ENCODE measurements around the gene ST6GAL2. TPM values are rescaled to one million over a fixed set of nuclear protein-coding genes. Genes with fewer than 3 reads are reported as not detected.

Gene ST6GAL2
- total RNA-seq, 1 donor from 2014 or later: 5.9 TPM

DNA sequence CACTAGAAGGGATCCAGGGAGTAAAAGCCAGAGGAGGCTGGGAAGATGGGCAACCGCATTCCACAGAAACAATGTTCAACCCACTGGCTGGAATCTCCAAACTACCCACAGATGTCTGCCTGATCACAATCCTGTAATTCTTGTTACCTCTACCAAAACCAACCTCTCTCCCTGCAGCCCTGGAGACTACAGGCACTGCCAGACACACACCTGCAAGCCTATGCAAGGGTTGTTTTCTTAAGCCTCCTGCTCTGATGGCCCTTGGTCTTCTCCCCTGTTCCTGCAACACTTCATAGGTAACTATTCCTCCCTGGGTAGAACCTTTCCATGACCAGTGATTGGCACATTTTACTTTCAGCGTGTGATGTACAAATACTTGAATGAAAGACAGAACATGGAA is 21.9 kb downstream of the ST6GAL2 start:
- Mint-ChIP-seq H3K27ac (ENCODE audit: unreplicated experiment) (no peak overlapping the region), H3K4me1 (ENCODE audit: low read depth, unreplicated experiment) (peaks cover 13% of the 10 kb centered on the region), H3K27me3 (ENCODE audit: unreplicated experiment) (no peaks in the 10 kb centered on the region), H3K4me3 (ENCODE audit: unreplicated experiment) (no peak overlapping the region), H3K9me3 (ENCODE audit: unreplicated experiment) (peaks cover 4% of the 10 kb centered on the region), H3K36me3 (ENCODE audit: unreplicated experiment) (no peaks in the 10 kb centered on the region)
- no peak for DNase-seq
- TF ChIP-seq, protein P1, sequence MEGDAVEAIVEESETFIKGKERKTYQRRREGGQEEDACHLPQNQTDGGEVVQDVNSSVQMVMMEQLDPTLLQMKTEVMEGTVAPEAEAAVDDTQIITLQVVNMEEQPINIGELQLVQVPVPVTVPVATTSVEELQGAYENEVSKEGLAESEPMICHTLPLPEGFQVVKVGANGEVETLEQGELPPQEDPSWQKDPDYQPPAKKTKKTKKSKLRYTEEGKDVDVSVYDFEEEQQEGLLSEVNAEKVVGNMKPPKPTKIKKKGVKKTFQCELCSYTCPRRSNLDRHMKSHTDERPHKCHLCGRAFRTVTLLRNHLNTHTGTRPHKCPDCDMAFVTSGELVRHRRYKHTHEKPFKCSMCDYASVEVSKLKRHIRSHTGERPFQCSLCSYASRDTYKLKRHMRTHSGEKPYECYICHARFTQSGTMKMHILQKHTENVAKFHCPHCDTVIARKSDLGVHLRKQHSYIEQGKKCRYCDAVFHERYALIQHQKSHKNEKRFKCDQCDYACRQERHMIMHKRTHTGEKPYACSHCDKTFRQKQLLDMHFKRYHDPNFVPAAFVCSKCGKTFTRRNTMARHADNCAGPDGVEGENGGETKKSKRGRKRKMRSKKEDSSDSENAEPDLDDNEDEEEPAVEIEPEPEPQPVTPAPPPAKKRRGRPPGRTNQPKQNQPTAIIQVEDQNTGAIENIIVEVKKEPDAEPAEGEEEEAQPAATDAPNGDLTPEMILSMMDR (IDR thresholded peaks at IDR 0.05; ENCODE audit: partially characterized antibody, unreplicated experiment): no peak

DNA sequence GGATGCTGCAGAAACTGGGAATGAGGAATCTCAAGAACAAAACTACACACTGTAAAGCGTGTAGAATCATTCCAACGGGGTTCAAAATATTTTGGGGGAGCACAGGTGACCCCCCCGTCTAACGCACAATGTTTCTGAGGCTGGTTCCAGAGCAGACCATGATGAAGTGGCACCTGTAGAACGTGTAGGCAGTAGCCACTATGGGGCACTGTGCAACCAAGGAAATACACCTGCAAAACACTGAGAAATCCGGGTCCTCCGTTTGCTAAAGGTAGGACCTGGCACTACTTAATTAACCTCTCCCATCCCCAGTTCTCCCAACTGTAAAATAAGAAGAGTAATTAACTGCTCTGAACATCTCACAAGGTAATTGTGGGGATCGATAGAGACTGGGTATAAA is 22.6 kb downstream of the ST6GAL2 start:
- H3K27ac Mint-ChIP-seq (ENCODE audit: unreplicated experiment): no peak overlapping the region
- H3K36me3 Mint-ChIP-seq (ENCODE audit: unreplicated experiment): no peaks in the 10 kb centered on the region
- H3K9me3 Mint-ChIP-seq (ENCODE audit: unreplicated experiment): peaks cover 4% of the 10 kb centered on the region
- no peak for DNase-seq
- H3K4me1 Mint-ChIP-seq (ENCODE audit: low read depth, unreplicated experiment): peaks cover 7% of the 10 kb centered on the region
- no peaks in the 10 kb centered on the region for H3K27me3 Mint-ChIP-seq (ENCODE audit: unreplicated experiment)
- no peak overlapping the region for H3K4me3 Mint-ChIP-seq (ENCODE audit: unreplicated experiment)
- TF ChIP-seq, protein P1 (IDR thresholded peaks at IDR 0.05; ENCODE audit: partially characterized antibody, unreplicated experiment): no peak

DNA sequence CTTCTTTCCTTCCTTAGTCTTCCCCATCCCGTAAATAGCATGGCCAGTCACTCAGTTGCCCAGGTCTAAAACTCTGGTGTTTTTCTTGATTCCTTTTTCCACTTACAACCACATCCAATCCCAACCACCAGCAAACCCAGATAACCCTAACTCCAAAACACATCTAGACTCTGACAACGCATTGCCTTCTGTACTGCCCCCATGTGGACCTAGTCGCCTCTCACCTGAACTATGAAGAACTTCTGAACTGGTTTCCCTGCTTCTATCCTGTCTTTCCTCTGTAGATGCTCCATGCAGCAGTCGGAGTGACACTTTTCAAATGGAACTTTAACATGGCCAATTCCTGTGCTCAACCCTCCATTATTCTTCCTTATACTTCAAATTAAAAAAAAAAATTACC is 26.5 kb downstream of the ST6GAL2 start:
- Mint-ChIP-seq H3K9me3 (ENCODE audit: unreplicated experiment) (peaks cover 4% of the 10 kb centered on the region), H3K36me3 (ENCODE audit: unreplicated experiment) (no peaks in the 10 kb centered on the region), H3K27me3 (ENCODE audit: unreplicated experiment) (no peaks in the 10 kb centered on the region), H3K4me3 (ENCODE audit: unreplicated experiment) (no peak overlapping the region), H3K4me1 (ENCODE audit: low read depth, unreplicated experiment) (peaks cover 3% of the 10 kb centered on the region), H3K27ac (ENCODE audit: unreplicated experiment) (no peak overlapping the region)
- no peak for DNase-seq
- TF ChIP-seq, protein P1 (IDR thresholded peaks at IDR 0.05; ENCODE audit: partially characterized antibody, unreplicated experiment): no peak

DNA sequence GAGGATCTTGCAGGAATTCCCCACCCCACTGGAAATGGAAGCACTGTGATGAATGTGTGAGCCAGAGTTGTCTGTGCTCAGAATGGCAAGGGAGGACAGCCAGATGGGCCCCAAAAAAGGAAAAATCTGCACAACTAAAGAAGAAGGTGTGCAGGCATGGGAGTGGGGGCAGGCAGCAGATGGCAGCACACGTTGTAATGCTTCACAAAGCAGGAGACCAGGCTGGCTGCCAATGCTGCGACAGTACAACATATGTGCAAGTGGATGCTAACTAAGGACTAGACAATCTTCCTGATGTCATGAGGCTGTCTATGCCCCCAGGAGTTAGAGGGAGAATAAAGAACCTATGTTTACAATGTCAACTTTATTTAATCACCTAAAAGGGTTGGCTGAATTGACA is 27.2 kb downstream of the ST6GAL2 start:
- no peak overlapping the region for H3K27ac Mint-ChIP-seq (ENCODE audit: unreplicated experiment)
- H3K4me3 Mint-ChIP-seq (ENCODE audit: unreplicated experiment): no peak overlapping the region
- DNase-seq: no peak
- H3K9me3 Mint-ChIP-seq (ENCODE audit: unreplicated experiment): peaks cover 4% of the 10 kb centered on the region
- TF ChIP-seq, protein P1 (IDR thresholded peaks at IDR 0.05; ENCODE audit: partially characterized antibody, unreplicated experiment): no peak
- no peaks in the 10 kb centered on the region for H3K36me3 Mint-ChIP-seq (ENCODE audit: unreplicated experiment)
- peaks cover 6% of the 10 kb centered on the region for H3K4me1 Mint-ChIP-seq (ENCODE audit: low read depth, unreplicated experiment)
- H3K27me3 Mint-ChIP-seq (ENCODE audit: unreplicated experiment): no peaks in the 10 kb centered on the region

DNA sequence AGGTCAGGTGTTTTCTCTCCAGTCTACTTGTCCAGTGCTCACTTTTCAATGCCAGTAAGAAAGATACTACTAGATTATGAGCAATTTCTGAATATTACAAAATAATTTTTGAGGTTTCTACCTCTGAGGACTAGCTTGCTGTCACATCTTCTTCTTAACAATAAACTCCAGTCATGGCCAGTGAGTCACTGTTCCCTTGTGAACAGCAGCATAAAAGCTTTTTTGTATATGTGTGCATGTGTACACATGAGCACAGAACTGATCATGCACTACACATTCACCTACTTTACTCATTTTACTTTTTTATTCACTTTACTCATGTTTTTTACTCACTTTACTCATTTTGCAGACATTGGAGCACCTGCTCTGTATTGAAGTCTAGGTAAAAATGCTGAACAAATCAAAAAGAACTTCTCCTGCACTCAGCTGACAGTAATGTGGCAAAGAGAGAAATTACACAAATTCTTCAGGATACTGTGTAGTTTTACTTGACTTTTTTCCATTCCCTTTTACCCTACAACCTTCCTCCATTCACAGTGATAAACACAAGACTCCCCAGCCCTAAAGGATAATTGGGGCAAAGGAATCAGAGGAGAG is 28.0 kb downstream of the ST6GAL2 start:
- Mint-ChIP-seq H3K9me3 (ENCODE audit: unreplicated experiment) (peaks cover 4% of the 10 kb centered on the region), H3K27ac (ENCODE audit: unreplicated experiment) (no peak overlapping the region), H3K4me1 (ENCODE audit: low read depth, unreplicated experiment) (peaks cover 12% of the 10 kb centered on the region), H3K36me3 (ENCODE audit: unreplicated experiment) (no peaks in the 10 kb centered on the region), H3K27me3 (ENCODE audit: unreplicated experiment) (peaks cover 3% of the 10 kb centered on the region), H3K4me3 (ENCODE audit: unreplicated experiment) (no peak overlapping the region)
- no peak for DNase-seq
- TF ChIP-seq, protein P1 (IDR thresholded peaks at IDR 0.05; ENCODE audit: partially characterized antibody, unreplicated experiment): no peak
